A673 (cell line): ENCODE results near the gene ZNF316. TPM values are rescaled to one million over a fixed set of nuclear protein-coding genes. Genes with fewer than 3 reads are reported as not detected.

Experiments
- BruUV-seq: library from RNA; stranded (reverse); fragments of 400-500 nt; replicated peaks from 2 replicates; lab custom pipeline; 2021; lab: Mats Ljungman, UMichigan
- CTCF ChIA-PET: fragments of 300-600 bp; sonication (Branson Sonifier 250); formaldehyde crosslinking; loops from one replicate; lab custom pipeline; 2022; ENCODE audit warnings: antibody characterized with exemption; lab: Charles Lee
- POLR2A ChIA-PET: fragments of 300-600 bp; sonication (Branson Sonifier 250); formaldehyde crosslinking; loops from one replicate; lab custom pipeline; 2022; ENCODE audit warnings: antibody characterized with exemption; ENCODE audit not compliant: low non-redundant PET; lab: Charles Lee
- DNase-seq: peaks from one replicate; pipeline ENCODE4 v3.0.0-alpha.2; 2015; ENCODE audit warnings: low spot score
- H3K27ac ChIP-seq: fragments of 200-600 bp; sonication (generic); 2 replicates; pipeline ENCODE4 v1.5.1; 2016; ENCODE audit warnings: mixed run types, low read depth, mild to moderate bottlenecking, mixed read lengths, antibody characterized with exemption, low read length; ENCODE audit not compliant: poor library complexity, severe bottlenecking
- H3K27me3 ChIP-seq: fragments of 200-600 bp; sonication (generic); replicated peaks from 2 replicates; pipeline ENCODE4 v1.6.1; 2017; ENCODE audit warnings: mixed run types, low read depth, mild to moderate bottlenecking, mixed read lengths, antibody characterized with exemption, low read length; ENCODE audit not compliant: insufficient read depth, poor library complexity
- H3K36me3 ChIP-seq: fragments of 200-600 bp; sonication (generic); 2 replicates; pipeline ENCODE4 v1.6.1; 2016; ENCODE audit warnings: mixed run types, mild to moderate bottlenecking, mixed read lengths, antibody characterized with exemption, low read length; ENCODE audit not compliant: insufficient read depth, poor library complexity, severe bottlenecking
- H3K4me1 ChIP-seq: fragments of 200-600 bp; sonication (generic); 2 replicates; pipeline ENCODE4 v1.6.1; 2017; ENCODE audit warnings: mixed run types, mild to moderate bottlenecking, mixed read lengths, antibody characterized with exemption, low read length; ENCODE audit not compliant: insufficient read depth, poor library complexity, severe bottlenecking
- H3K4me3 ChIP-seq: fragments of 200-600 bp; sonication (generic); 2 replicates; pipeline ENCODE4 v1.5.1; 2016; ENCODE audit warnings: low read depth, mixed run types, mild to moderate bottlenecking, mixed read lengths, low read length; ENCODE audit not compliant: poor library complexity, severe bottlenecking
- H3K9me3 ChIP-seq: fragments of 200-600 bp; sonication (generic); 2 replicates; pipeline ENCODE4 v1.6.1; 2016; ENCODE audit warnings: mixed run types, low read depth, mild to moderate bottlenecking, mixed read lengths, antibody characterized with exemption, low read length; ENCODE audit not compliant: poor library complexity, severe bottlenecking
- CTCF ChIP-seq: fragments of 300-800, 200-600 bp; sonication (generic); conservative IDR thresholded peaks from 2 replicates; pipeline ENCODE4 v1.5.1; 2017; ENCODE audit warnings: low read depth, mild to moderate bottlenecking, antibody characterized with exemption, low read length, moderate library complexity, mixed read lengths
- EZH2 ChIP-seq: fragments of 200-600 bp; sonication (generic); IDR thresholded peaks from 2 replicates; pipeline ENCODE4 v1.6.1; 2017; ENCODE audit warnings: borderline replicate concordance, low read depth, mild to moderate bottlenecking, mixed read lengths, antibody characterized with exemption, low read length; ENCODE audit not compliant: poor library complexity, severe bottlenecking
- intact Hi-C: fragments of 100-400 bp; cut with micrococcal nuclease; formaldehyde crosslinking; loops from one replicate; pipeline ENCODE4 v1.10.0; 2022; ENCODE audit not compliant: unreplicated experiment
- total RNA-seq: library from RNA; stranded (reverse); gene quantifications from 2 replicates; pipeline ENCODE4 v1.2.3, GENCODE V29; 2021

Gene ZNF316
- total RNA-seq, 1 experiment from 2014 or later = 32.1 TPM

GRCh38 chr7:6651851-6652445 lies 14.8 kb downstream of the ZNF316 start:
- BruUV-seq = no TSS peak
- ChIA-PET CTCF (no interaction called here), POLR2A (no interaction called here)
- no peaks in the 10 kb centered on the region for H3K27me3 ChIP-seq
- no peak for DNase-seq
- no peak for TF ChIP-seq EZH2
- TF ChIP-seq CTCF = no peak
- peaks cover 21% of the 10 kb centered on the region for H3K36me3 ChIP-seq
- H3K4me1 ChIP-seq = no peaks in the 10 kb centered on the region
- H3K27ac ChIP-seq = no peak overlapping the region
- no peak overlapping the region for H3K4me3 ChIP-seq
- intact Hi-C loops = no loop called here
- no peaks in the 10 kb centered on the region for H3K9me3 ChIP-seq

- no peak for DNase-seq
- no peak overlapping the region for H3K4me3 ChIP-seq
- intact Hi-C loops = no loop called here
- no peak for TF ChIP-seq EZH2
- no peak for TF ChIP-seq CTCF
- CTCF ChIA-PET = interaction anchor here (0.6 kb wide), 1 partner anchor 656 kb away, joined by 4 read pairs; no protein-coding TSS in a partner anchor
- H3K9me3 ChIP-seq = no peaks in the 10 kb centered on the region
- no peaks in the 10 kb centered on the region for H3K4me1 ChIP-seq
- peaks cover 18% of the 10 kb centered on the region for H3K36me3 ChIP-seq
- BruUV-seq = no TSS peak
- no peaks in the 10 kb centered on the region for H3K27me3 ChIP-seq
- POLR2A ChIA-PET = no interaction called here
- H3K27ac ChIP-seq = no peak overlapping the region
Observed at GRCh38 chr7:6652446-6653011, 15.4 kb downstream of the ZNF316 start.

- CTCF ChIA-PET = interaction anchor here (0.6 kb wide), 1 partner anchor 656 kb away, joined by 4 read pairs; no protein-coding TSS in a partner anchor
- Histone ChIP-seq H3K27ac (no peak overlapping the region), H3K4me3 (no peak overlapping the region), H3K36me3 (peaks cover 18% of the 10 kb centered on the region), H3K9me3 (no peaks in the 10 kb centered on the region), H3K4me1 (no peaks in the 10 kb centered on the region), H3K27me3 (no peaks in the 10 kb centered on the region)
- POLR2A ChIA-PET = no interaction called here
- intact Hi-C loops = no loop called here
- no TSS peak for BruUV-seq
- TF ChIP-seq CTCF (no peak), EZH2 (no peak)
- DNase-seq = no peak
Observed at GRCh38 chr7:6653071-6654003, 16.2 kb downstream of the ZNF316 start.
